Measurements from ENCODE around the gene RBM47. TPM values are rescaled to one million over a fixed set of nuclear protein-coding genes. Genes with fewer than 3 reads are reported as not detected.
"Not testable (repeated sequence)": the region's sequence is repeated elsewhere in the genome, so short reads cannot be mapped to it uniquely, and the experiment has no call there.

The RBM47 gene
- total and polyA plus RNA-seq, 10 of the 15 experiments (the other 5 are each of a cell fraction or from before 2014, with no cell fraction given): 7.9 to 45.0 (median 28.7) TPM

DNA sequence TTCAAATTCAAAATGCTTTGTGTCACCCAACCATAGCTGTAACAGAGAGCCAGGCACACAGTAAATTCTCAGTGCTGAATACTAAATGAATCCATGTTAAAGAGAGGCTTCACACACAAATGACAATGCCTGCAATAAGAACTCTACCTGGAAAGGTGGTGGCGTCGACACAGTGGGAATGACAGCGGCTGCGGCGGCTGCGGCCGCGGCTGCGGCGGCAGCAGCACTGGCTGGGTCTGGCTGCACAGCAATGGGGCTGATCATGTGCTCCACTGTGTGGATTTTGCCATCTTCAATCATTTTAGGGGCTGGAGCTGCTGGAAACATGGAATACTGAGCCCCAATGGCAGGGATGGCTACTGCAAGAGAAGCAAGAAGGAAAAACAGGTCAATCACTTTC, 197.2 kb downstream of the RBM47 start:
- Histone ChIP-seq H3K4me1 (ENCODE audit: control insufficient read depth, insufficient read depth, low read length) (peaks cover 24% of the 10 kb centered on the region), H3K4me2 (ENCODE audit: control insufficient read depth, insufficient read depth) (no peak overlapping the region), H3K27me3 (replicated peaks in 1 of 2; ENCODE audit: control insufficient read depth in 2 of 2, insufficient read depth in 2 of 2, low read length in 1 of 2) (no peaks in the 10 kb centered on the region), H3K79me2 (ENCODE audit: control insufficient read depth, insufficient read depth, low read length) (peaks cover 7% of the 10 kb centered on the region), H3K27ac (ENCODE audit: control insufficient read depth, insufficient read depth) (peak overlapping the region; percentile 71), H3K36me3 (ENCODE audit: control insufficient read depth in 2 of 2, insufficient read depth in 2 of 2, low read length in 1 of 2) (peaks cover 19 to 41% of the 10 kb centered on the region in 2 experiments), H3K9ac (ENCODE audit: control insufficient read depth, insufficient read depth, low read length) (no peak overlapping the region), H3K9me3 (replicated peaks; ENCODE audit: control insufficient read depth, insufficient read depth, low read length) (no peaks in the 10 kb centered on the region), H4K20me1 (ENCODE audit: control insufficient read depth, insufficient read depth) (no peaks in the 10 kb centered on the region), H3K4me3 (no peak overlapping the region), H2AFZ (ENCODE audit: control insufficient read depth, low read depth, low read length) (no peak overlapping the region)
- ChIA-PET SMC1A (ENCODE audit: uncharacterized antibody, unreplicated experiment) (interaction anchor here (0.8 to 1.5 kb wide), 10 partner anchors 12 to 287 kb away, joined by 3 to 5 read pairs (median 3); no protein-coding TSS in a partner anchor), RAD21 (ENCODE audit: unreplicated experiment) (interaction anchor here (0.9 to 3.5 kb wide), 5 partner anchors 9 to 286 kb away, joined by 3 to 15 read pairs (median 3); no protein-coding TSS in a partner anchor), POLR2A (interaction anchor here (0.6 to 0.8 kb wide), 2 partner anchors 20 to 182 kb away, joined by 3 to 6 read pairs; no protein-coding TSS in a partner anchor), CTCF (interaction anchor here (0.9 kb wide), 1 partner anchor 286 kb away, joined by 3 read pairs; no protein-coding TSS in a partner anchor)
- DNase-seq (ENCODE audit: low read depth, low spot score): no peak
- TF ChIP-seq, protein P1, sequence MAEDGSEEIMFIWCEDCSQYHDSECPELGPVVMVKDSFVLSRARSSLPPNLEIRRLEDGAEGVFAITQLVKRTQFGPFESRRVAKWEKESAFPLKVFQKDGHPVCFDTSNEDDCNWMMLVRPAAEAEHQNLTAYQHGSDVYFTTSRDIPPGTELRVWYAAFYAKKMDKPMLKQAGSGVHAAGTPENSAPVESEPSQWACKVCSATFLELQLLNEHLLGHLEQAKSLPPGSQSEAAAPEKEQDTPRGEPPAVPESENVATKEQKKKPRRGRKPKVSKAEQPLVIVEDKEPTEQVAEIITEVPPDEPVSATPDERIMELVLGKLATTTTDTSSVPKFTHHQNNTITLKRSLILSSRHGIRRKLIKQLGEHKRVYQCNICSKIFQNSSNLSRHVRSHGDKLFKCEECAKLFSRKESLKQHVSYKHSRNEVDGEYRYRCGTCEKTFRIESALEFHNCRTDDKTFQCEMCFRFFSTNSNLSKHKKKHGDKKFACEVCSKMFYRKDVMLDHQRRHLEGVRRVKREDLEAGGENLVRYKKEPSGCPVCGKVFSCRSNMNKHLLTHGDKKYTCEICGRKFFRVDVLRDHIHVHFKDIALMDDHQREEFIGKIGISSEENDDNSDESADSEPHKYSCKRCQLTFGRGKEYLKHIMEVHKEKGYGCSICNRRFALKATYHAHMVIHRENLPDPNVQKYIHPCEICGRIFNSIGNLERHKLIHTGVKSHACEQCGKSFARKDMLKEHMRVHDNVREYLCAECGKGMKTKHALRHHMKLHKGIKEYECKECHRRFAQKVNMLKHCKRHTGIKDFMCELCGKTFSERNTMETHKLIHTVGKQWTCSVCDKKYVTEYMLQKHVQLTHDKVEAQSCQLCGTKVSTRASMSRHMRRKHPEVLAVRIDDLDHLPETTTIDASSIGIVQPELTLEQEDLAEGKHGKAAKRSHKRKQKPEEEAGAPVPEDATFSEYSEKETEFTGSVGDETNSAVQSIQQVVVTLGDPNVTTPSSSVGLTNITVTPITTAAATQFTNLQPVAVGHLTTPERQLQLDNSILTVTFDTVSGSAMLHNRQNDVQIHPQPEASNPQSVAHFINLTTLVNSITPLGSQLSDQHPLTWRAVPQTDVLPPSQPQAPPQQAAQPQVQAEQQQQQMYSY (CRISPR knock-in tag; IDR thresholded peaks at IDR 0.05): no peak
- BruUV-seq (replicated peaks): no TSS peak
- in situ Hi-C loops (cut with MboI): no loop called here
- ATAC-seq: no peak
- 100% methylated on average over 9 of the region's 10 CpGs for WGBS (ENCODE audit: insufficient coverage, insufficient replicate concordance, low lambda C conversion rate, missing lambda C conversion rate)
- intact Hi-C loops (cut with micrococcal nuclease; ENCODE audit: unreplicated experiment): loop anchor here (2.0 kb wide), 1 partner anchor 286 kb away; no protein-coding TSS in a partner anchor
- no peak for FAIRE-seq

GRCh38 chr4:40427871-40428270, 201.8 kb downstream of the RBM47 start:
- DNase-seq (ENCODE audit: low read depth, low spot score); H3K27ac ChIP-seq (ENCODE audit: control insufficient read depth, insufficient read depth); H3K9me3 ChIP-seq (replicated peaks; ENCODE audit: control insufficient read depth, insufficient read depth, low read length); POLR2A ChIA-PET; ATAC-seq; BruUV-seq (replicated peaks); FAIRE-seq; H3K27me3 ChIP-seq (replicated peaks in 1 of 2; ENCODE audit: control insufficient read depth in 2 of 2, insufficient read depth in 2 of 2, low read length in 1 of 2); H3K79me2 ChIP-seq (ENCODE audit: control insufficient read depth, insufficient read depth, low read length); H3K9ac ChIP-seq (ENCODE audit: control insufficient read depth, insufficient read depth, low read length); H3K4me3 ChIP-seq; H3K4me1 ChIP-seq (ENCODE audit: control insufficient read depth, insufficient read depth, low read length); H3K4me2 ChIP-seq (ENCODE audit: control insufficient read depth, insufficient read depth); intact Hi-C loops (cut with micrococcal nuclease; ENCODE audit: unreplicated experiment); H2AFZ ChIP-seq (ENCODE audit: control insufficient read depth, low read depth, low read length); in situ Hi-C loops (cut with MboI); H4K20me1 ChIP-seq (ENCODE audit: control insufficient read depth, insufficient read depth): not testable (repeated sequence)
- peaks cover 15 to 27% of the 10 kb centered on the region in 2 experiments for H3K36me3 ChIP-seq (ENCODE audit: control insufficient read depth in 2 of 2, insufficient read depth in 2 of 2, low read length in 1 of 2)
- ChIA-PET SMC1A (ENCODE audit: uncharacterized antibody, unreplicated experiment) (interaction anchor here (0.9 to 1.2 kb wide), 2 partner anchors 19 to 153 kb away, joined by 3 read pairs; no protein-coding TSS in a partner anchor), CTCF (interaction anchor here (1.0 to 1.6 kb wide), 2 partner anchors 9 to 58 kb away, joined by 3 to 7 read pairs; no protein-coding TSS in a partner anchor), RAD21 (ENCODE audit: unreplicated experiment) (interaction anchor here (1.1 kb wide), 1 partner anchor 291 kb away, joined by 3 read pairs; no protein-coding TSS in a partner anchor)
- 99% methylated on average over 4 of the region's 4 CpGs for WGBS (ENCODE audit: insufficient coverage, insufficient replicate concordance, low lambda C conversion rate, missing lambda C conversion rate)

All from GM12878 (cell line).